Mesenchymal stem cell (in vitro differentiated cells and primary cell): ENCODE results near the gene PLXNA2.

ENCODE experiments used
- DNase-seq: peaks from one replicate; pipeline ENCODE4 v3.0.0-alpha.2; 2013
- H2AFZ ChIP-seq: one replicate; pipeline ENCODE4 v1.6.1; 2013; ENCODE audit warnings: low read depth, mild to moderate bottlenecking, control low read depth, inconsistent platforms, low read length, moderate library complexity
- H2AK5ac ChIP-seq: 2 replicates; pipeline ENCODE4 v1.6.1; 2013; ENCODE audit warnings: low read length, moderate library complexity, mild to moderate bottlenecking, inconsistent platforms; ENCODE audit not compliant: severe bottlenecking
- H2BK120ac ChIP-seq: one replicate; pipeline ENCODE4 v1.6.1; 2013; ENCODE audit warnings: low read depth, mild to moderate bottlenecking, inconsistent platforms, low read length, moderate library complexity
- H2BK12ac ChIP-seq, 2 experiments: one replicate each; pipeline ENCODE4 v1.6.1; 2013; ENCODE audit warnings: inconsistent platforms in 2 of 2, low read length in 2 of 2, mild to moderate bottlenecking in 2 of 2, moderate library complexity in 2 of 2, control low read depth in 1 of 2
- H2BK15ac ChIP-seq: one replicate; pipeline ENCODE4 v1.6.1; 2013; ENCODE audit warnings: mild to moderate bottlenecking, low read depth, inconsistent platforms; ENCODE audit not compliant: poor library complexity, severe bottlenecking
- H2BK5ac ChIP-seq: 2 replicates; pipeline ENCODE4 v1.6.1; 2013; ENCODE audit warnings: low read depth, mild to moderate bottlenecking, low read length, control low read depth, inconsistent platforms; ENCODE audit not compliant: poor library complexity, severe bottlenecking
- H3K14ac ChIP-seq, 2 experiments: one replicate each; pipeline ENCODE4 v1.6.1; 2013; ENCODE audit warnings: inconsistent platforms in 2 of 2, low read length in 2 of 2, control low read depth in 1 of 2, mild to moderate bottlenecking in 1 of 2, moderate library complexity in 1 of 2
- H3K18ac ChIP-seq, 2 experiments: one replicate each; pipeline ENCODE4 v1.6.1; 2013; ENCODE audit warnings: inconsistent platforms in 2 of 2, low read length in 2 of 2, control low read depth in 1 of 2, low read depth in 1 of 2, mild to moderate bottlenecking in 1 of 2
- H3K23ac ChIP-seq, 2 experiments: one replicate each; pipeline ENCODE4 v1.6.1; 2013; ENCODE audit warnings: inconsistent platforms in 2 of 2, low read length in 2 of 2, mild to moderate bottlenecking in 2 of 2, moderate library complexity in 2 of 2, control low read depth in 1 of 2
- H3K27ac ChIP-seq: 2 replicates; pipeline ENCODE4 v1.5.1; 2013; ENCODE audit warnings: mild to moderate bottlenecking, moderate library complexity, low read length, control low read depth, inconsistent platforms; ENCODE audit not compliant: poor library complexity, severe bottlenecking
- H3K27me3 ChIP-seq, 2 experiments: 2 replicates each; pipeline versions ENCODE4 v1.6.1 to v1.7.0; 2013; ENCODE audit warnings: low read length in 2 of 2, mild to moderate bottlenecking in 2 of 2, moderate library complexity in 2 of 2, control low read depth in 1 of 2, inconsistent platforms in 1 of 2; ENCODE audit not compliant: control insufficient read depth in 1 of 2, insufficient read depth in 1 of 2
- H3K36me3 ChIP-seq, 2 experiments: 2 replicates each; pipeline versions ENCODE4 v1.6.1 to v1.7.0; 2013; ENCODE audit warnings: low read length in 2 of 2, control low read depth in 1 of 2, inconsistent platforms in 1 of 2, low read depth in 1 of 2, mild to moderate bottlenecking in 1 of 2; ENCODE audit not compliant: insufficient read depth in 2 of 2, control insufficient read depth in 1 of 2
- H3K4ac ChIP-seq, 2 experiments: one replicate each; pipeline ENCODE4 v1.6.1; 2013; ENCODE audit warnings: inconsistent platforms in 2 of 2, low read length in 2 of 2, mild to moderate bottlenecking in 2 of 2, moderate library complexity in 2 of 2, control low read depth in 1 of 2, low read depth in 1 of 2
- H3K4me1 ChIP-seq: 2 replicates; pipeline ENCODE4 v1.6.1; 2013; ENCODE audit warnings: low read depth, low read length, control low read depth; ENCODE audit not compliant: control insufficient read depth, insufficient read depth
- H3K4me2 ChIP-seq: 2 replicates; pipeline ENCODE4 v1.6.1; 2013; ENCODE audit warnings: low read length, mild to moderate bottlenecking, inconsistent platforms; ENCODE audit not compliant: poor library complexity, severe bottlenecking
- H3K4me3 ChIP-seq, 2 experiments: 2 replicates each; pipeline versions ENCODE4 v1.5.1 to v1.7.0; 2013; ENCODE audit warnings: low read length in 2 of 2, mild to moderate bottlenecking in 2 of 2, control low read depth in 1 of 2, low read depth in 1 of 2; ENCODE audit not compliant: insufficient read depth in 1 of 2
- H3K79me1 ChIP-seq: replicated peaks from 2 replicates; pipeline ENCODE4 v1.6.1; 2013; ENCODE audit warnings: mild to moderate bottlenecking, control low read depth, low read length, inconsistent platforms; ENCODE audit not compliant: poor library complexity, severe bottlenecking
- H3K9ac ChIP-seq: 2 replicates; pipeline ENCODE4 v1.7.0; 2013; ENCODE audit warnings: mild to moderate bottlenecking, low read length, moderate library complexity
- H3K9me3 ChIP-seq: 2 replicates; pipeline ENCODE4 v1.7.0; 2013; ENCODE audit warnings: mild to moderate bottlenecking, low read length; ENCODE audit not compliant: control insufficient read depth
- H4K8ac ChIP-seq: one replicate; pipeline ENCODE4 v1.6.1; 2013; ENCODE audit warnings: inconsistent platforms, mild to moderate bottlenecking, low read length, moderate library complexity
- H4K91ac ChIP-seq: one replicate; pipeline ENCODE4 v1.6.1; 2013; ENCODE audit warnings: mild to moderate bottlenecking, low read length, inconsistent platforms
- WGBS: methylation state at CpG from one replicate; pipeline ENCODE4 v1.1.7; 2013; ENCODE audit warnings: mixed read lengths; 5-methylcytosine and 5-hydroxymethylcytosine counted together

The PLXNA2 gene

DNA sequence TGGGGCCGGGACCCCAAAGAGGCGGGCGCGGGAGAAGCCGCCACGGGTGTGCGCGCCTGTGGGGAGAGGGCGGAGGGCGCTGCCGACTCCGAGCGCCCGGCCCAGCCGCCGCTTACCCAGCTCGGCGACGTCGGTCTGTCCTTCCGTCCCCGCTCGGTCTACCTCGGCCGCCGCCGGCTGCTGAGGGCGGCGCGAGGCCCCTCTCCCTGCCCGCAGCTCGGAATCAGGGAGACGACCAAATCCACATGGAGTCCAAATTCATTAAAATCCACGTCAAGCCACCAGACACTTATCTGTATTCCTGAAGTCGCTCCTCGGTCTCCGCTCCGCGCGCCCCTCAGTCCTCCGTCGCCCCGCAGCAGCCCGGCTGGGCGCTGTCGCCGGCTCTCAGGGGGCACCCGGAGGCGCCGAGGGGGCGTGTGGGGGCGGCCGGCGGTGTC lies 637 bp downstream of the PLXNA2 start:
- Histone ChIP-seq H2BK5ac (no peak overlapping the region), H3K23ac (peak overlapping the region in 1 of 2 experiments; percentile 61), H4K8ac (no peak overlapping the region), H3K27ac (no peak overlapping the region), H3K36me3 (no peaks in the 10 kb centered on the region), H3K9me3 (no peaks in the 10 kb centered on the region), H2BK15ac (peak overlapping the region; percentile 52), H3K14ac (no peak overlapping the region), H3K9ac (peak overlapping the region; percentile 78), H2BK120ac (peak overlapping the region; percentile 36), H3K79me1 (no peaks in the 10 kb centered on the region), H2AK5ac (no peak overlapping the region), H2BK12ac (no peak overlapping the region), H3K18ac (peak overlapping the region; percentile 42 to 57), H4K91ac (no peak overlapping the region), H2AFZ (no peak overlapping the region), H3K27me3 (peaks cover 11 to 52% of the 10 kb centered on the region in 2 experiments), H3K4me1 (peaks cover 25% of the 10 kb centered on the region), H3K4me2 (peak overlapping the region; percentile 98), H3K4me3 (peak overlapping the region; percentile 71 to 84), H3K4ac (peak overlapping the region in 1 of 2 experiments; percentile 76)
- DNase-seq = no peak
- WGBS = 1% methylated on average over 53 of the region's 54 CpGs

DNA sequence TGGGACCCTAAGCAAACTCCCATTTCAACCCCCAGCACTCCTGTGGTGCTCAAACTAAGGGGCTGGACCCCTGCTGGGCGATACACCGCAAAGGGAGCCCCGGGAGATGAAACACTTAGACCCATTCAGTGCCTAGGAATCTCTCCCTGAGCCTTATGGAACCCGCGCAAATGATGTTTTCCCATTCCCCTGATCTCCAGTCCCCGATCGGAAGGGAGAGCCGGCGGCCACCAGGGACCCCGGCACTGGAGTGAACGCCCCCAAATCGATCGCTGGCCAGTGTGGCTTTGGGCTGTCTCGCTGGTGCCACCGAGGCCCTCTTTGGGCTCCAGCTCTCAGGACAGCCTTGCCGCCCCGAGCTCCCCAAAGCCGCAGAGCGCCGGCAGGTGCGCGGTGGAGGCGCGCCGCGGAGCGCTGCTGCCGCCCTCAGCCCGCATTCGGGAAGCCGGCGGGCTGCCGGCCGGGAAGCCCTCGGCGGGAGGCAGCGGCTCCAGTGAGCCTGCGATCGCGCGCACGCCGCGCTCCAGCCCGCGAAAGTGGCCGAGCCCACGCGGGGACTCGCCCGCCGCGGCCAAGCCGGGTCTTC lies 1.1 kb downstream of the PLXNA2 start:
- Histone ChIP-seq H4K8ac (no peak overlapping the region), H3K23ac (peak overlapping the region in 1 of 2 experiments; percentile 95), H3K27me3 (peaks cover 11 to 47% of the 10 kb centered on the region in 2 experiments), H2BK12ac (no peak overlapping the region), H3K4me3 (peak overlapping the region; percentile 71 to 84), H3K9ac (peak overlapping the region; percentile 78), H3K4ac (peak overlapping the region in 1 of 2 experiments; percentile 47), H3K27ac (no peak overlapping the region), H2BK120ac (peak overlapping the region; percentile 36), H3K4me1 (peaks cover 25% of the 10 kb centered on the region), H3K4me2 (peak overlapping the region; percentile 98), H2BK5ac (no peak overlapping the region), H3K79me1 (no peaks in the 10 kb centered on the region), H3K9me3 (no peaks in the 10 kb centered on the region), H3K36me3 (no peaks in the 10 kb centered on the region), H3K14ac (no peak overlapping the region), H2AFZ (no peak overlapping the region), H3K18ac (peak overlapping the region in 1 of 2 experiments; percentile 42), H4K91ac (no peak overlapping the region), H2AK5ac (no peak overlapping the region), H2BK15ac (peak overlapping the region; percentile 2)
- DNase-seq = no peak
- under 1% methylated on average over 44 of the region's 54 CpGs for WGBS

DNA sequence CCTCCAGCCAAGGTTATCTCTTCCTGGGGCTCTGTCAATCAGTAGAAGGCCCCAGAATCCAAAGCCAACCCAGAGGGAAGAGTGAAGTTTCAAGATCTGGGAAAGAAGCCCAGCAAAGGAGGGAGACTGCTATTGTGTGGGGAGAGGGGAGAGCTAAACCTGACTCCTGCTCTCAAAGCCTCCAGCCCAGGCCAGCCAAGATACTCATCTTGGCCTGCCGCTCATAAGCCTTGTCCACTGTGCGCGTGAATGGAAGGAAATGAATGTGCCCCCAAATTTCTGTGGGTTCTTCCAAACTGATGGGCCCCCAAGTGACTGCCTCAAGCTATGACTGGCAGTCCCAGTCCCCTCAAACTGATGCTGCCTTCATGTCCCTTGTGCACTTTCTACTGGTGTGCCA lies 2.0 kb downstream of the PLXNA2 start:
- H2BK12ac ChIP-seq = no peak overlapping the region
- H2BK120ac ChIP-seq = no peak overlapping the region
- H4K91ac ChIP-seq = no peak overlapping the region
- no peak overlapping the region for H2BK5ac ChIP-seq
- H3K27me3 ChIP-seq = peaks cover 11 to 45% of the 10 kb centered on the region in 2 experiments
- H3K14ac ChIP-seq = no peak overlapping the region
- H3K4me1 ChIP-seq = peaks cover 25% of the 10 kb centered on the region
- no peak overlapping the region for H2AFZ ChIP-seq
- H4K8ac ChIP-seq = no peak overlapping the region
- no peaks in the 10 kb centered on the region for H3K9me3 ChIP-seq
- no peak overlapping the region for H2AK5ac ChIP-seq
- H3K4me2 ChIP-seq = no peak overlapping the region
- H3K23ac ChIP-seq = no peak overlapping the region
- H3K18ac ChIP-seq = no peak overlapping the region
- no peak overlapping the region for H3K4me3 ChIP-seq
- H3K27ac ChIP-seq = no peak overlapping the region
- DNase-seq = no peak
- H3K79me1 ChIP-seq = no peaks in the 10 kb centered on the region
- no peak overlapping the region for H2BK15ac ChIP-seq
- H3K9ac ChIP-seq = no peak overlapping the region
- no peaks in the 10 kb centered on the region for H3K36me3 ChIP-seq
- H3K4ac ChIP-seq = no peak overlapping the region
- WGBS = 95% methylated on average over 3 of the region's 3 CpGs

DNA sequence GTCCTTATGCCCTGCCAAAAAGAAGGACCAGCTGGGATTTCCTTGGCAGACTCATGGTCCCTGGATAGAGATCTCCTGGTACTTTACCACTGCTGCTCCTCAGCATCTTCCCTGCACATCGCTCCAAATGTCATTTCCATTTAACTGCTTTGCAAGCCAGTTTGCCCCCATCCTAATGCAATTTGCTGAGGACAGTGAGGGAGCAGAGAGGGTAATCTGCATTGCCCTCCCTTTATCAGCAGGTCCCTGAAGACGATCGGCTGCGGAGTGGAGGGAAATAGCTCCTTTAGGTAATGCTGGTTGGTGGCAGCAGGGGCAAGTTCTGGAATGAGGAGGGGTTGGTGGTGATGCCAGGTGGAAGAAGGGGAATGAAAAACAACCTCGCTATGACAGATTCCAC lies 2.7 kb downstream of the PLXNA2 start:
- no peak overlapping the region for H2BK120ac ChIP-seq
- H3K27me3 ChIP-seq = peaks cover 11 to 45% of the 10 kb centered on the region in 2 experiments
- H3K18ac ChIP-seq = no peak overlapping the region
- H4K91ac ChIP-seq = no peak overlapping the region
- no peak overlapping the region for H3K4me3 ChIP-seq
- no peak overlapping the region for H3K9ac ChIP-seq
- DNase-seq = no peak
- H3K27ac ChIP-seq = no peak overlapping the region
- peaks cover 25% of the 10 kb centered on the region for H3K4me1 ChIP-seq
- no peaks in the 10 kb centered on the region for H3K9me3 ChIP-seq
- no peak overlapping the region for H3K4ac ChIP-seq
- H3K4me2 ChIP-seq = no peak overlapping the region
- H3K79me1 ChIP-seq = no peaks in the 10 kb centered on the region
- 79% methylated on average over 4 of the region's 5 CpGs for WGBS
- H2BK5ac ChIP-seq = no peak overlapping the region
- H2BK12ac ChIP-seq = no peak overlapping the region
- H2AFZ ChIP-seq = no peak overlapping the region
- H3K36me3 ChIP-seq = no peaks in the 10 kb centered on the region
- H3K14ac ChIP-seq = peak overlapping the region in 1 of 2 experiments; percentile 2
- H4K8ac ChIP-seq = no peak overlapping the region
- H3K23ac ChIP-seq = no peak overlapping the region
- H2AK5ac ChIP-seq = no peak overlapping the region
- H2BK15ac ChIP-seq = no peak overlapping the region
